ENCODE data around the gene HLA-B.
"Not testable (repeated sequence)": the region's sequence is repeated elsewhere in the genome, so short reads cannot be mapped to it uniquely, and the experiment has no call there.

HLA-B gene

DNA sequence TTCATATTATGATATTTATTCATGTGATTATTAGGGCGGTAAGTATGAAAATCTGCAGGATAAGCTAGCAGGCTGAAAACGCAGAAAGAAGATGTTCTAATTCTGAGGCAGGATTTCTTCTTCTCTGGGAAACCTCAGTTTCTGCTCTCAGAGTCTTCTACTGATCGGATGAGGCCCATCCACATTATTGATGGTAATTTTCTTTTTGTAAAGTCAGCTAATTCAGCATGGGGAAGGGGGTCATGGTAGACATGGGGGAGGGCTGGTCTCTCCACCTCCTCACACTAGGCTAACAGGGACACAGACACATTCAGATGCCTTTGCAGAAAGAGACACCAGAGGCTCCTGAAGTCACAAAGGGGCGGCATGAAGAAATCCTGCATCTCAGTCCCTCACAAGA lies 24.7 kb upstream of the HLA-B start:
- no peak for DNase-seq

DNA sequence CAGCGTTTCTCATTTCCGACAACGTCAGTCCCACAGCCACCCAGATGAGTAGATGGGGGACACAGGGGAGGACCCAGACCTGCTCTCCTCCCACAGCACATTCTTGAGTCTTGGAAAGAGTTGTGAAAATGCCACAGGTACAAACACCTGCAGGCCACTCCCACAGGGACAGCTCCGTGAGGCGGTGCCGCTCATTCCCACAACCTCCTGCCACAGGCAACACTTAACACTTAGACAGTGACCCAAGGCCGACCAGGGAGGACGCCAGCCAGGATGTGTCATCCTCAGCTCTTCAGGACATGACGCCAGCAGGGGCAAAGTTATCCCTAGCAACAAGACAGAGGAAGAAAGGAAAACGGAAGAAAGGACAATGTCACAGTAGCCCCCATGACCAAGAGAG lies 22.9 kb upstream of the HLA-B start:
- no peak for DNase-seq

DNA sequence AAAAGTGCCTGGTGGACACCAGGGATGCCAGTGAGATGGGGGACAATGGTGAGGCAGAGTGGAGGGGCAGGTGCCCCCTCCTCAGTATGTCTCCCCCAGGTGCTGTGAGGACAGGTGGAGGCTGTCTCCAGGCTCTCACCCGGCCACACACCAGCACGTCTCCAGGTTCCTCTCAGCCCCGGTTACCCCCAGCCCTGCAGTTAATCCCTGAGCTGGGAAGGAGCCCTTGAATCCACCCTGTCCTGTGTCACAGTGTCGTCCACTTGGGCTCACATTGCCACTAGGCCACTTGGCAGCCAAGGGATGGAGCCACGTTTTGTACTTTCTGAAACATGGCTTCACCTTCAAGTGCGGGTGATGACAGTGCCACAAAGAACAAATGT lies 21.7 kb upstream of the HLA-B start:
- no peak for DNase-seq

DNA sequence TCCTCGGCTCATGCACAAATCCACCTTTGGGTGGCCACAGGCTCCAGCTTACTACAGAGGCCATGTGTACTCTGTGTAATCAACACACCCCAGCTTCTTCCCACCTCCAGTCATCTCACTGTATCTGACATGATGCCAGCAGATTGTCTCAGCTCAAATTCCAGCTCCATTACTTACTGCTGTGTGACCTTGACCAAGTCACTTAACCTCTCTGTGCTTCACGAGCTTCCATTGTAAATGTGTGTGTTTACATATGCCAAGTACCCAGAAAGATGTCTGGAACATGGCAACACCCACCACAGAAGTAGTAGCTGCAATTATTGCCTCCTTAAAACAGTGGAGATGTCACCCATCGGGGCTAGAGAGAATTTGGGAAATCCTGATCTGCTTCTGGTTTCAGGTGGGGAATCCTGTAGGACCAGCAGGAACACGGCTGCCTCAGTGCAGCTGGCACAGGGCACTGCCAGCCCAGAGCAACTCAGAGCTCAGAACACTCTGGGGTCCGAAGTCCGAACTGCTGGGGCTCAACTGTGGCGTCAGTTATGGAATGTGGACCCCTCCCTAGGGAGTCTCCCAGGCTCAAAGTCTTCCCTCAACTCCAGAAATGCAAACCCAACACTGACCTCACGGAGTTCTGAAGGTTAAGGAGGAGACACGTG lies 21.2 kb upstream of the HLA-B start:
- DNase-seq, result no peak

DNA sequence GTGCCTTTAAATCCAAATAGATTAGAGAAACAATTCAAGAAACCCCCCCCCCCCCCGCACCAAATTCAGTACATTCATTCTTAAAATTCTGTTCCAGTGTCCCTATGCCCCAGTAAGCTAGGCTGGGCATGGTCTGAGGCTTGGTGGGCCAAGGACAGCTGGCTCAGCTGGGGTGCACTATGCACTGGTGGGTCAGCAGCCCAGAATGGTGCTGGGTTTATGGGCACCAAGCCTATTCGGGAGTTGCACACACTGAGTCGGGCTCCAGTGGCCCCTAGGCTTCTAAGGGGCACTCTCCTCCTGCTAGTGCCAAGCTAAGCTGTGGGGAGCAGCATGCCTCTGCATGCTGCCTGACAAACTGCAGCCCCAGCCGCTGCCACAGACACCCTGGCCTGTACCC lies 20.1 kb upstream of the HLA-B start:
- no peak for DNase-seq

DNA sequence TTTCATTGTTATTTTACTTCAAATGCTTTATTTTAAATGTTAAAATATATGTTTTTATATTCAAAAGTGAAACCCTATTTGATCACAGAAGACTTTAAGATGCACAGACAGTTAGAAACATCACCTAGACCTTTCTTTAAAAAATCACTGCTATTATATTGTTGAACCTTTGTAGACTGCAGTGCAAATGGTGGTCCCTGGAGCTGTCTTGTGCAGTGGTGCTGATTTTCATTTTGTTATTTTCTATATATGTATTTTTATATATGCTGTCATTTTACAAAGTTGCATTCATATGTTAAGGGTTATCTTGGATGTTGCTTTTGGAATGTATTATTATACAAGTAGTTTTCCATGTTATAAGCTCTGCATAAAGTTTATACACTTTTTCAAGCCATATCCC lies 18.7 kb upstream of the HLA-B start:
- DNase-seq, result no peak

DNA sequence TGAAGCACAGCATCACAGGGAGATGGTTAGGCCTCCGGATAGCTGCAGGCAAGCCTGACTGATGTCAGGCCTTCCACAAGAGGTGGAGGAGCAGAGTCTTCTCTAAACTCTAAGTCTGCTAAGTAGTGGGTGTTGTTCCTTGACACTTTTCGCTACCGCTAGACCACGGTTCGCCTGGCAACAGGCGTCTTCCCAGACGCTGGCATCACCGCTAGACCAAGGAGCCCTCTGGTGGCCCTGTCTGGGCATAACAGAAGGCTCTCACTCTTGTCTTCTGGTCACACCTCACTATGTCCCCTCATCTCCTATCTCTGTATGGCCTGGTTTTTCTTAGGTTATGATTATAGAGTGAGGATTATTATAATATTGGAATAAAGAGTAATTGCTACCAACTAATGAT lies 17.1 kb upstream of the HLA-B start:
- not testable (repeated sequence) for DNase-seq

DNA sequence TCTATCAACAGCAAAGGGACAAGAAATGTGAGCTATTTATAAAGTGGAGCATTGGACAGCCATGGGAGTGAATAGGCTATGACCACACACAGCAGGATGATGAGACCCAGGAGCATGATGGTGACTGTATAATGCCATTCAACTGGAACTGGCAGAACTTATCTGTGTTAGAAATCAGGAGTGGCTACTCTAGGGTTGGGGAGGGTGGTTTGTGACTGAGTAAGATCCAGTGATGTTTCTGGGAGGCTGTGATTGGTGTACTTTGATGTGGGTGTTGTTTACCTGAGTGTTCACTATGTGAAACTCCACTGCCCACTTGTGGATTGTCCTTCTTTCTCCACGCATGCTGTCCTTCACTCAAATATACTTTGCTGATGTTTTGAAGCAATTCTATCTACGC lies 11.5 kb upstream of the HLA-B start:
- no peak for DNase-seq

DNA sequence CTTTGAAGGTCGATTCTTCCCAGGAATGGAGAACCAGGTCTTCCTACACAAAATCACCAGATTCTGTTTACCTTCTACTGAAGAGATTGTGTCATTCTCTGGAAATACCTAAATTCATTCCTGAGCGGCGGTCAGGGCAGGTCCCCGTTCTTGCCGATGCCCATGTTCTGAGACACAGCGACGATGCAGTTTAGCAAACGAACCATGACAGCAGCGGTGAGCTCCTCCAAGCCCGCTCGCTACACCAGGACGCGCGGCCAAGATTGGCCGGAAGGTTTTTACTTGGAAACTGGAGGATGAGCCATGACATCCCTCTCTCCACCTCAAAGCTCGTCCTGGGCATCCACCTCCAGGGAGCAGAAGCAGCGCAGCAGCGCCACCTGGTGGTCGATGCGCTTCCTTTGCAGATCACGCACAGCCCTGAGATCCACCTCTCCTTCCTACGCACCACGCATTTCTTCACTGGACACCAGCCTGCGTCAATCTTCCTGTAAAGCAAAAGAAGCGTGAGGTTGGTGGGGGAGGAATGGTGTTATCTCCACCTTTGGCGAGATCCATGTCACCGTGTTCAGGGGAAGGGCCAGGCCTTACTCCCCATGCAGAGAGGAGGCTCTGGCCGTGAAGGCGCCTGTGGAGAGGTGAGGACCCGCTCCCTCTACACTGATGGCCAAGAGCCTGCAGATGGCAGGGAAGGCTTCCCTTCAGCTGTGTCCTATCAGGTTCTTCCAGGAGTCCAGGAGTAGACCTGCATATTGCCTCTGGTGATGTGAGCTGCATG lies 9.9 kb upstream of the HLA-B start:
- peak; percentile 96 for DNase-seq

DNA sequence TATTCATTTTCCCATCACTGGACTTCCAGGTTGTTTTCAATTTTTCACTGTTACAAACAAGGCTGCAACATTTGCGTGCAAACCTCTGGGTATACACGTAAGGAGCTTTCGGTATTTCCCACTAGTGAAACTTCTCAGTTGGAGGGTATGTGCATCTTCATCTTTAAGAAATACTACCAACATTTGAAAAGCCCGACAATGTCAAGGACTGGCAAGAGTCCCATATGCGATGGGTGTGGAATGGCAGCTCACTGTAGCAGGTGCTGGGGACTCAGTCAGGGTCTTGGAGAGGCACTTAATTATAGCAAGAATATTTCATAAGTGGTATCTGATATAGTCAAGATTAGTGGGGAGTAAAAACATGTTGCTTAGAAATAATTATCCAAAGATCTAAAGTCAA lies 8.9 kb upstream of the HLA-B start:
- DNase-seq, result no peak

DNA sequence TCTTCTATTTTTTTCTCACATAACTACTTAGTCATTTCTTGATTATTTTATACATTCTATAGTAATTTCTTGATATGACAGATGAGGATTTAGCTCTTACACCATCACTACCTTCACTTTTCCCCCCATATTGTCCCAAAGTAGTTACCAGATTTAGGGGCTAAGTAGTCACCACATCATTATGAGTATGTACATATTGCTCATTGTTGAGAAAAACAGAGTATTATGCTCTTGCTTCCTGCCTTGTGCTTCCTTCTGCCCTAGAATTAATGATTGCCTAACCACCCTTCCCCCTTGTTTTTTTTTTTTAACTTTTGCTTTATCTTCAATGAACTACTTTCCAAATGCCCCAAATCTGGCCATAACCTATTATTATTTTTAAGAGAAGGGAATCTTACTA lies 6.8 kb upstream of the HLA-B start:
- no peak for DNase-seq

DNA sequence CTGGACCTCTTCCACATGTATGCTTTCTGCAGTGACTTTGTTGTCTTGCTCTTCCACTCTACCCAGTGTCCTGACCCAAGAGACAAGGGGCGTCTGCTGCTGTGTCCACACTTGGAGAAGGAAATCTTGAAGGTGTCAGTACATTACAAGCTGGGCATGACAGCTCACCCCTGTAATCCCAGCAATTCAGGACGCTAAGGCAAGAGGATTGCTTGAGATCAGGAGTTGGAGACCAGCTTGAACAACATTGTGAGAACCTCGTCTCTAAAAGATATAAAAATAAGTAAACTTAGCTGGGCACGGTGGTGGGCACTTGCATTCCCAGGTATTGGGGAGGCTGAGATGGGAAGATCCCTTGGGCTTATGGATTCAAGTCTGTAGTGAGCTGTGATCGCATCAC lies 5.8 kb upstream of the HLA-B start:
- no peak for DNase-seq

DNA sequence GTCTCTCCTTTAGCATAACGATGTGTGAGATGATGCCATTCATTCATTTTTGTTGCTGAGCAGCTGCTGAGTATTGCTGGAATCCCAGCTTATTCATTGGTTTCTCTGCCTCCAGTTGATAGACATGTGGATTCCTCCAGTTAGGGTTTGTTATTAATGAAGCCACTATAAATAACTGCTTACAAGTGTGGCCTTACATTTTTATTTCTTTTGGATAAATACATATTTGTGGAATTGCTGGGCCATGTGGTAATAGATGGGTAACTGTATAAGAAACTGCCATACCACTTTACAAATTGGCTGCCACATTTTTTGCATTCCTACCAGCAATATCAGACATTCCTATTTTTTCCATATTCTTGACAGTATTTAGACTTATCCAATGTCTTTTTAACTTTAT lies 2.6 kb upstream of the HLA-B start:
- DNase-seq, result no peak

DNA sequence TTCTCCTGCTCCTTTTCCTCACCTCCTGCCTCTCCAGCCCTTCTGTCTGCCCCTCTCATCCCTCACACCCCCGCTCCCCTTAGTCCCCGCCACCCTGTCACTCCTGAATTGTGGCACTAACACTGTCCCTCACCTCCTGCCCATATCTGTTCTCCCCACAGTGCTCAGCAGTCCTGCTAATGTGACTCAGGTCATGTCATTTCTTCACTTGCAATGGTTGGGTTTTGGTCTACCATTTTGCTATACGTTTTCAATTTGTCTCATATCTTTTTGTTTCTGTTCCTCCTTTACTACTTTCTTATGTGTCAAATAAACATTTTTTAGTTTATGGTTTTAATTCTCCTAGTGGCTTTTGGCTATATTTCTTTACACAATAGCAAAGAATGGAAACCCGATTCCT lies 1.3 kb upstream of the HLA-B start:
- DNase-seq, result no peak

DNA sequence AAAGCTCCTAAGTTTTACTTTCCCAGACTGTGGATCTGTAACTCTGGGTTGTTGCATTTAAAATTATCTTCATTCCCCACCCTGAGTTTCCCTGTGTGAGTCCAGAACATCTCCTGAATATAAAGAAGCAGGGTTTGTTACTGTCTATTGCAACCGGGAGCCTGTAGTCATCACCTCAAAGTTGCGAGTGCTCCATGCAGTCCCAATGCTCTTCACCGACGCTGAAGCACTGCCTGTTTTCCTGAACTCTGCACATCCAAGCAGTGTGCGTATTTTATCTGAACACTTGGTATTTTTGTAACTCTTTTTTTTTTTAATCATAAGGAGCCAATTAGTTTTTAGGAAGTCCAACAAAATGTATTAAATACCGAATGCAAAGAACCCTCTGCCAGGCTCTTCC lies 907 bp upstream of the HLA-B start:
- no peak for DNase-seq

DNA sequence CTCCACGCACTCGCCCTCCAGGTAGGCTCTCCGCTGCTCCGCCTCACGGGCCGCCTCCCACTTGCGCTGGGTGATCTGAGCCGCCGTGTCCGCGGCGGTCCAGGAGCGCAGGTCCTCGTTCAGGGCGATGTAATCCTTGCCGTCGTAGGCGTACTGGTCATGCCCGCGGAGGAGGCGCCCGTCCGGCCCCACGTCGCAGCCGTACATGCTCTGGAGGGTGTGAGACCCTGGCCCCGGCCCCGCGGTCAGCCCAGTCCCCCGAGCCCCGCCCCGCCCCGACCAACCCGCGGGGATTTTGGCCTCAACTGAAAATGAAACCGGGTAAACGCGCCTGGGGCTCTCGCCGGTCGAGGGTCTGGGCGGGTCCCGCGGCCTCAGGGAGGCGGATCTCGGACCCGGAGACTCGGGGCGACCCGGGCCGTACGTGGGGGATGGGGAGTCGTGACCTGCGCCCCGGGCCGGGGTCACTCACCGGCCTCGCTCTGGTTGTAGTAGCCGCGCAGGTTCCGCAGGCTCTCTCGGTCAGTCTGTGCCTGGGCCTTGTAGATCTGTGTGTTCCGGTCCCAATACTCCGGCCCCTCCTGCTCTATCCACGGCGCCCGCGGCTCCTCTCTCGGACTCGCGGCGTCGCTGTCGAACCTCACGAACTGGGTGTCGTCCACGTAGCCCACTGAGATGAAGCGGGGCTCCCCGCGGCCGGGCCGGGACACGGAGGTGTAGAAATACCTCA lies 598 bp downstream of the HLA-B start:
- DNase-seq, result no peak

DNA sequence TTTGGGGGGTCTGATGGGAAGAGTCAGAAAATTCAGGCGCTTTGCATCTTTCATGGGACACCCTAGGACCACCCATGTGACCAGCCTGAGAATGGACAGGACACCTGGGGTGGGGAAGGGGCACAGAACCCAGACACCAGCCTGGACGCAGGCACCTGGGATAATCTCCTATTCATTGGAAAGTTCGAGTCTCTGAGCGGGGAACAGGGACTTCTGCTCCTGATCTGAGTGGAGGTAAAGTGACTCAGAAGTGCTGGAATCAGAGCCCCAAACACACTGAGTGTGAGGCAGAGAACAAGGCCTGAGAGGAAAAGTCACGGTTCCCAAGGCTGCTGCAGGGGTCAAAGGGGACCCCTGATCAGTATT lies 1.4 kb downstream of the HLA-B start:
- DNase-seq, result no peak

DNA sequence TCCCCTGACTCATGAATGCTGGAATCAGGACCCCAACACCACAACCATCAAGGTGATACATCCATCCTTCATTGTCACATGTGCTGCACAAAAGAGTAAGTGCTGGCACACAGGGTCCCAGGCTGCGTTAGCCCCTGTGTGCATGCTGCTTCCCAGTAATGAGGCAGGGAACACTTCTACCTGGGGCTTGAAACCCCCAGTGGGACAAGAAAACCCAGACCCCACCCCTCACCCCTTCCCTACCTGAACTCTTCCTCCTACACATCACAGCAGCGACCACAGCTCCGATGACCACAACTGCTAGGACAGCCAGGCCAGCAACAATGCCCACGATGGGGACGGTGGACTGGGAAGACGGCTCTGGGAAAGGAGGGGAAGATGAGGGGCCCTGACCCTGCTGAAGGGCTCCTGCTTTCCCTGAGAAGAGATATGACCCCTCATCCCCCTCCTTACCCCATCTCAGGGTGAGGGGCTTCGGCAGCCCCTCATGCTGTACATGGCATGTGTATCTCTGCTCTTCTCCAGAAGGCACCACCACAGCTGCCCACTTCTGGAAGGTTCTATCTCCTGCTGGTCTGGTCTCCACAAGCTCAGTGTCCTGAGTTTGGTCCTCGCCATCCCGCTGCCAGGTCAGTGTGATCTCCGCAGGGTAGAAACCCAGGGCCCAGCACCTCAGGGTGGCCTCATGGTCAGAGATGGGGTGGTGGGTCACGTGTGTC lies 2.0 kb downstream of the HLA-B start:
- DNase-seq, result no peak

DNA sequence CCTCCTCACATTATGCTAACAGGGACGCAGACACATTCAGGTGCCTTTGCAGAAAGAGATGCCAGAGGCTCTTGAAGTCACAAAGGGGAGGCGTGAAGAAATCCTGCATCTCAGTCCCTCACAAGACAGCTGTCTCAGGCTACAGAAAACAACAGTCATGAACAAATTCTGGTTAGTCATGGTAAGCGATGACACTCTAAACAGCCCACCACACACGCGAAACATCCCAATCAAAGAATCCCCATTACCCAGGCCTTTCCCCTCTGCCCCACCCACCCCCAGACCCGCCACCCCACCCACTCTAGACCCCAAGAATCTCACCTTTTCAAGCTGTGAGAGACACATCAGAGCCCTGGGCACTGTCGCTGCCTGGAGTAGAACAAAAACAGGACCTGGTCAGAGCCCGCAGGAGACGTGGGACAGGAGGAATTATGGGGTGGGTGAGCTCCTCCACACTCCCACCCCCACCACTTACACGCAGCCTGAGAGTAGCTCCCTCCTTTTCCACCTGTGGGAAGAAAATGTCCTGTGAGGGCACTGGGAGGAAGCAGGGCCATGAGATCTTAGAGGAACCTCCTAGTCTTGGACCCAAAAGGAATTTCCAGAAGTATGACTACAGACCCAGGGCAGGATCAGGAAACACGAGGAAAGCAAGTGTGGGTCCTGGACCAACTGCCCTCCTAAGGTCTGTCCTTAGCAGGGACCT lies 2.7 kb downstream of the HLA-B start:
- DNase-seq, result no peak

DNA sequence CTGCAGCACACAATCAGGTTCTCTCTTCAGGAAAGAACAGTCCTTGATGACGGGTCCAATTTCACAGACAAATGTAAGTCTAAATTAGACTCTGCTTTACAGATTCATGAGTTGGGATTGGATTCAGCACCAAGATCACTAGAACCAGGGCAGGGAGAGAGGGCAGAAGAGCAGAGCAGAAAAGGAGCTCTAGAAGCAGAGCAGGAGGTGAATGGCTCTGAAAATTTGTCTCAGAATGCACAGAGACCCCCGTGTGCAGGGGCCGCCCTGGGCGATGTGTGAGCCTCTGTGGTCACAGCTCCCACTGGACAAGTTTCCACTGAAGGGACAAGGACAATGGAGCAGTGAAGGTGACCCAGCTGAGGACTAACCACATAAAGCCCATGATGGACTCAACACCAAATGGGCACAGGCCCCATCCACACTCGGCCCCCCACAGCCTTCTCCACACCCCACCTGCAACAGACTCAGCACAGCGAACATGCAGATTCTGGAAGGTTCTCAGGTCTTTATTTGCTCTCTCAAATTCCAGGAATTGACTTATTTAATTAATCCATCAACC lies 3.5 kb downstream of the HLA-B start:
- DNase-seq, result no peak

DNA sequence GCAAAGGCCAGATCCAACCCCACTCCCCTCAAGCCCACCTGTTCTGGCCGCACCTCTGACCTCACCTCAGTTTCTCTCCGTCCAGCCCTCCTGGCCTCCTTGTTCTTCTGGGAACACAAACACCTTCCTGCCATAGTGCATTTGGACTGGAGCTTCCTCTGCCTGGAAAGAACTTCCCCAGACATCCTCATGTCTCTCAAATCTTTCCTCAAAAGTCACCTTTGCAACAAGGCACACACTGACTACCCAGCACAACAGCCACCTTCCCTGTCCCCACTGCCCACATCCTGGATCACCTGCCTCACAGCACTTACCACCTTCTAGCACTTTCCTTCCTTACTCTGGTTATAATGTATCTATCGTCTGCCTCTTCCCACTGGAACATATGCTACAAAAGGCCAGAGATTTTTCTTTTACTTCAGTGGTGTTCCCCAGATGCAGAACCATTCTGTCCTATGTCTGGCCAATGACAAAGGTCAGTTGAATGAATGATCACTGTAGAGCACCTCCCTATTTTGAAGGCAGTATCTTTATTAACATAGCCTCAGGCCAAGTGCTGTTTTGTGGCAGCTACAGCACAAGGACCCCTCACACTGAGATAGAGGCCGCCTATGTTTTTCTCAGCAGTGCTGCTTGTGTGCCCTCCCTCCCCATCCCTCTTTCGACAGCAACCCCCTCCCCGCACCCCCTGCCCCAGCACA lies 4.1 kb downstream of the HLA-B start:
- DNase-seq, result no peak

DNA sequence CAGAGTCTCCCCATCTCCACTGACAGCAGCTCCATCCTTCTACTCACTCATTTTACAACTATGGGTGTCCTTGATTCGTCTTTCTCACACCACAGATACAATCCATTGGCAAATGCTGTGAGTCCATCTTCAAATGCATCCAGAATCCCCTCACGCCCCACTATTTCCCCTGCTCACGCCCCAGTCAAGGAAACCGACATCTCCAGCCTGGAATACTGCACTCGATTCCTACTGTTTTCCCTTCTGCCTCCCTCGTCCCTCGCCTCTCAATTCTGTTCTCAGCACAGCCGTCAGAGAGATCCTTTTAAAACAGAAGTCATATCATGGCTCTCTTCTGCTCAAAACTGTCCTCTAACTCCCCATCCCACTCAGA lies 4.7 kb downstream of the HLA-B start:
- no peak for DNase-seq
